A549 (cell line): Measurements from ENCODE around the gene CDCA3. TPM values are rescaled to one million over a fixed set of nuclear protein-coding genes. Genes with fewer than 3 reads are reported as not detected.

Experiments used
- ATAC-seq, 2 experiments: fragments of 200-7000 bp in 1 of 2; fragments of >200 bp in 1 of 2; cut with Nextera tagmentation in 1 of 2; cut with Tn5 transposase in 1 of 2; 3 replicates each; pipeline versions ENCODE4 v1.8.0 to v1.9.1; 2018 to 2020; ENCODE audit warnings: mild to moderate bottlenecking in 1 of 2, moderate library complexity in 1 of 2
- CTCF ChIA-PET: fragments of 300-600 bp; sonication (Branson Sonifier 250); formaldehyde crosslinking; extraction: SDS; loops from one replicate; lab custom pipeline; 2021; ENCODE audit warnings: antibody characterized with exemption, inconsistent platforms; lab: Yijun Ruan, JAX
- POLR2A ChIA-PET: fragments of 350-600 bp; formaldehyde crosslinking; extraction: SDS; loops from one replicate; lab custom pipeline; 2021; ENCODE audit warnings: antibody characterized with exemption, inconsistent platforms; lab: Yijun Ruan, JAX
- DNase-seq, 2 experiments: peaks; one replicate each; pipeline versions ENCODE4 v3.0.0 to v3.0.0-alpha.2; 2011 to 2016; ENCODE audit warnings: low read depth in 1 of 2, low spot score in 1 of 2
- FAIRE-seq: peaks from 2 replicates; lab custom pipeline; 2011; peaks lifted over from hg19 to GRCh38; lab: Jason Lieb, UNC
- H3K27ac ChIP-seq, 2 experiments: fragments of >200 bp; sonication (Bioruptor Twin); formaldehyde crosslinking; 3 replicates each; pipeline ENCODE4 v1.5.1; 2016 to 2017
- H3K4me1 ChIP-seq: fragments of >200 bp; sonication (Bioruptor Twin); formaldehyde crosslinking; 3 replicates; pipeline ENCODE4 v1.6.1; 2016
- H3K4me2 ChIP-seq: fragments of >200 bp; sonication (Bioruptor Twin); formaldehyde crosslinking; 3 replicates; pipeline ENCODE4 v1.6.1; 2016
- H3K4me3 ChIP-seq: fragments of >200 bp; sonication (Bioruptor Twin); formaldehyde crosslinking; 3 replicates; pipeline ENCODE4 v1.5.1; 2016
- H3K9me3 ChIP-seq: fragments of >200 bp; sonication (Bioruptor Twin); formaldehyde crosslinking; 3 replicates; pipeline ENCODE4 v1.6.1; 2016
- EP300 ChIP-seq, 2 experiments: fragments of >200 bp; sonication (Bioruptor Twin); formaldehyde crosslinking; IDR thresholded peaks; 2 replicates in 1 of 2; 3 replicates in 1 of 2; pipeline ENCODE4 v1.6.1; 2016 to 2017
- ESRRA ChIP-seq: fragments of 150-350 bp; IDR thresholded peaks from 2 replicates; pipeline ENCODE4 v1.6.1; 2014; ENCODE audit warnings: mild to moderate bottlenecking, low read length, borderline replicate concordance
- FOXS1 ChIP-seq: fragments of 250-450 bp; sonication (Bioruptor Pico); IDR thresholded peaks from 2 replicates; pipeline ENCODE4 v1.5.0; 2020; ENCODE audit warnings: mild to moderate bottlenecking, moderate library complexity
- GATA3 ChIP-seq: IDR thresholded peaks from 2 replicates; pipeline ENCODE4 v1.6.1; 2012; ENCODE audit warnings: borderline replicate concordance
- JUNB ChIP-seq: fragments of >200 bp; sonication (Bioruptor Twin); formaldehyde crosslinking; IDR thresholded peaks from 2 replicates; pipeline ENCODE4 v1.6.1; 2016
- KDM1A ChIP-seq: fragments of 200-600 bp; sonication (generic); IDR thresholded peaks from 2 replicates; pipeline ENCODE4 v1.6.1; 2016; ENCODE audit warnings: low read depth, mild to moderate bottlenecking
- KDM5A ChIP-seq: fragments of 200-600 bp; sonication (generic); IDR thresholded peaks from 2 replicates; pipeline ENCODE4 v1.6.1; 2016; ENCODE audit warnings: antibody characterized with exemption, mild to moderate bottlenecking
- MYC ChIP-seq: IDR thresholded peaks from 2 replicates; pipeline ENCODE4 v1.6.1; 2012; ENCODE audit warnings: mild to moderate bottlenecking, inconsistent platforms, low read length, improper control_type of control experiment, borderline replicate concordance
- NFE2L2 ChIP-seq: fragments of 150-350 bp; conservative IDR thresholded peaks from 2 replicates; pipeline ENCODE4 v1.6.1; 2014; ENCODE audit warnings: low read length
- PBX3 ChIP-seq: IDR thresholded peaks from 2 replicates; pipeline ENCODE4 v1.6.1; 2012
- PHF8 ChIP-seq: fragments of 200-600 bp; sonication (generic); IDR thresholded peaks from 2 replicates; pipeline ENCODE4 v1.6.1; 2016; ENCODE audit warnings: low read depth, mild to moderate bottlenecking, antibody characterized with exemption, moderate library complexity, borderline replicate concordance
- RAD21 ChIP-seq, 2 experiments: fragments of >200 bp in 1 of 2; sonication (Bioruptor Twin) in 1 of 2; formaldehyde crosslinking in 1 of 2; IDR thresholded peaks in 1 of 2; conservative IDR thresholded peaks in 1 of 2; 2 replicates in 1 of 2; 3 replicates in 1 of 2; pipeline ENCODE4 v1.6.1; 2012 to 2018; ENCODE audit warnings: inconsistent platforms in 1 of 2
- RFX5 ChIP-seq: fragments of 450-650 bp; IDR thresholded peaks from 2 replicates; pipeline ENCODE4 v1.7.1; 2014; ENCODE audit warnings: antibody characterized with exemption, mild to moderate bottlenecking, moderate library complexity
- SMC3 ChIP-seq: fragments of >200 bp; sonication (Bioruptor Twin); formaldehyde crosslinking; IDR thresholded peaks from 3 replicates; pipeline ENCODE4 v1.6.1; 2018; ENCODE audit warnings: inconsistent platforms
- TP53 ChIP-seq: fragments of 250-450 bp; sonication (Bioruptor Pico); IDR thresholded peaks from 2 replicates; pipeline ENCODE4 v1.5.0; 2021; ENCODE audit warnings: mild to moderate bottlenecking, moderate library complexity
- ZNF302 ChIP-seq: fragments of 250-450 bp; sonication (Bioruptor Pico); IDR thresholded peaks from 2 replicates; pipeline ENCODE4 v1.9.0; 2021; ENCODE audit warnings: inconsistent platforms, mild to moderate bottlenecking, moderate library complexity
- WGBS: methylation state at CpG from one replicate; pipeline ENCODE4 v1.1.6; 2017; ENCODE audit errors: missing lambda C conversion rate; 5-methylcytosine and 5-hydroxymethylcytosine counted together
- polyA plus RNA-seq, 4 experiments: library from polyadenylated mRNA; depleted of rRNA in 3 of 4; stranded (reverse); fragments of >200 nt; fragmentation: RNase III in 1 of 4; extraction: RNeasy Plus Mini Kit Qiagen cat#74134 plus additional on column Dnase treatment in 1 of 4; gene quantifications; 2 replicates in 3 of 4; 3 replicates in 1 of 4; pipeline ENCODE4 v1.2.3, GENCODE V29; 2011 to 2017
- TF ChIP-seq, protein P1 (sequence below): fragments of 200-600 bp; sonication (generic); IDR thresholded peaks from 2 replicates; pipeline ENCODE4 v1.6.1; 2016; ENCODE audit warnings: antibody characterized with exemption, mild to moderate bottlenecking, moderate library complexity

CDCA3 gene
- polyA plus RNA-seq, 2 of the 4 experiments (the other 2 are of a cell fraction): 57.5 to 80.2 TPM

DNA sequence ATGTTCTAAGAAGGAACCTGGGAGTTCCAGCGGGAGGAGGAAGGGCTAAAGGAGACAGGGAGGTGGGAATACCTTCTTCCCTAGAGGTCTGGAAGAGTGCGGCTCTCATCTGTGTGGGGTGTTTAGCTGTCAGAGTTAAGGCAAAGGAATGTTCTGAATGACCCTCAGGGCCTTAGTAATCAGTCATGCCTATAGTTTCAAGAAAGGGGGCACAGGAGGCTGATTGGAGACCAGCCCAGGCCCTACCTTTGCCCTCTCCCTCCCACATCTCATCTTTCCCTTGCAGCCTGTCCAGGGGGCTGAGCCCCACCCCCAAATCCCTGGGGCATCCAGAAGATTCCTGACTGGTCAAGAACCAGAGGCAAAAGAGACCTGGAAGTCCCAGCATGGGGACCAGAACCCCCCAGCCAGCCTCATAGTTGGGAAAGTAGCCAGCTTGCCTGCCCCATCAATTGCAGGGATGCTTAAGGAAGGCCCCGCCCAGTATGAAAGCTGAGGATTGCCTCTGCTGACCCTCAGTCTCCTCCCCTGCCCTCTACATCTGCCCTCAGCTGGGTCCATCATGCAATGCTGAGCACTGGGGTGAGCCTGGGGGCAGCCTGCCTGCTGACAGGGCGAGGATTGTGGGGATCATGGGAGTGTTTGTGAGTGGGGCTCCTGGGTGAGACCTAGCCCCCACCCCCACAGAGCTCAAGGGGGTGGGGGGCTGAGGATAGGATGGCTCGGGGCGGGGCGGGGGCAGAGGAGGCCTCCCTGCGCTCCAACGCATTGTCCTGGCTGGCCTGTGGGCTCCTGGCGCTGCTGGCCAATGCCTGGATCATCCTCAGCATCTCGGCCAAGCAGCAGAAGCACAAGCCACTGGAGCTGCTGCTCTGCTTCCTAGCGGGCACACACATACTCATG, 27.7 kb downstream of the CDCA3 start:
- no peak for TF ChIP-seq PHF8
- no peak for TF ChIP-seq MYC
- ChIA-PET CTCF (interaction anchor here (1.3 to 29.8 kb wide), 11 partner anchors 11 to 88 kb away, joined by 3 to 306 read pairs (median 47); partner anchors contain the start of genes CD4, CDCA3, GNB3 and MLF2), POLR2A (interaction anchor here (1.4 kb wide), 1 partner anchor 70 kb away, joined by 4 read pairs; the partner anchor contains the start of gene MLF2)
- FAIRE-seq: no peak
- 78% methylated on average over 12 of the region's 12 CpGs for WGBS
- H3K4me1 ChIP-seq: peaks cover 26% of the 10 kb centered on the region
- H3K4me2 ChIP-seq: no peak overlapping the region
- DNase-seq: no peak
- H3K4me3 ChIP-seq: no peak overlapping the region
- H3K9me3 ChIP-seq: no peaks in the 10 kb centered on the region
- no peak for ATAC-seq
- H3K27ac ChIP-seq: no peak overlapping the region

DNA sequence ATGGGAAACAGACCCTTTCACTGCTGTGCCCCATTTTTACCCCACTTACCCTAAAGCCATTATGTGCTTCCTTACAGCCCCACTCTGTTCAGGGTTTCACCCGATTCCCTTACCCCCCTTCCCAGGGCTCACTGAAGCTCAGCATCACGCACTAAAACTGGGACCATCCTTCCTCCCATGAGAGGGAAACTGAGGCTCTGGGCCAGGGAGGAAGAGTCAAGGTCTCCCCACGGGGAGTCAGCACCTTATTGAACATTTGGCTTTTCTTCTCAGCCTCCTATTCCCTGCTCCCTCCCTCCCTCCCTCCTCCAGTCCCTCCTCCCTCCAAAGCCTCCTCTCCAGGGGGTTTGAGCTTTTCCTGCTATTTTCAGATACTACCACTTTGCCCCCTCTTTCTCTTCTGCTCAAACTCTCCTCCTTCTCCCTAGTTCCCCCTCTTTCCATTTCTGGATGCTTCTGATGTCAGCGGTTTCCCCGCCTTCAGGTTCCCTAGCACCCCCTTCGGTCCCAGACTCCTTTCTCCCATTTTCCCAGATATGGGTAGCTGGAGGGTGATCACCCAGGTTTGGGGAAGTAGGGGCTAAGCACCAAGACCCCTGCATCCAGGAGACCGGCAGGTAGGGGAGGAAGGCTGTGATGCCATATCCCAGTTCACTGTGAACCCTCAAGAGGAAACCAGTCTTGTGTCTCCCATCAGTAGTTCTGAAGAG, 28.5 kb downstream of the CDCA3 start:
- Histone ChIP-seq H3K9me3 (no peaks in the 10 kb centered on the region), H3K27ac (peak overlapping the region in 1 of 2 experiments; percentile 87; a peak in 4 of 6 replicates), H3K4me3 (peak overlapping the region; percentile 55; the same call in 2 of the 3 replicates), H3K4me2 (peak overlapping the region; percentile 100), H3K4me1 (peaks cover 20% of the 10 kb centered on the region)
- WGBS: 86% methylated on average over 7 of the region's 7 CpGs
- TF ChIP-seq FOXS1 (CRISPR knock-in tag) (no peak), RAD21 (conservative IDR thresholded peaks at IDR 0.05 in 1 of 2, IDR thresholded peaks at IDR 0.05 in 1 of 2) (no peak), ZNF302 (CRISPR knock-in tag) (no peak), NFE2L2 (no peak), ESRRA (no peak), SMC3 (no peak), EP300 (IDR thresholded peaks at IDR 0.05) (no peak), JUNB (no peak), RFX5 (no peak), KDM1A (no peak), GATA3 (no peak), KDM5A (no peak), TP53 (no peak), PBX3 (no peak)
- TF ChIP-seq, protein P1, sequence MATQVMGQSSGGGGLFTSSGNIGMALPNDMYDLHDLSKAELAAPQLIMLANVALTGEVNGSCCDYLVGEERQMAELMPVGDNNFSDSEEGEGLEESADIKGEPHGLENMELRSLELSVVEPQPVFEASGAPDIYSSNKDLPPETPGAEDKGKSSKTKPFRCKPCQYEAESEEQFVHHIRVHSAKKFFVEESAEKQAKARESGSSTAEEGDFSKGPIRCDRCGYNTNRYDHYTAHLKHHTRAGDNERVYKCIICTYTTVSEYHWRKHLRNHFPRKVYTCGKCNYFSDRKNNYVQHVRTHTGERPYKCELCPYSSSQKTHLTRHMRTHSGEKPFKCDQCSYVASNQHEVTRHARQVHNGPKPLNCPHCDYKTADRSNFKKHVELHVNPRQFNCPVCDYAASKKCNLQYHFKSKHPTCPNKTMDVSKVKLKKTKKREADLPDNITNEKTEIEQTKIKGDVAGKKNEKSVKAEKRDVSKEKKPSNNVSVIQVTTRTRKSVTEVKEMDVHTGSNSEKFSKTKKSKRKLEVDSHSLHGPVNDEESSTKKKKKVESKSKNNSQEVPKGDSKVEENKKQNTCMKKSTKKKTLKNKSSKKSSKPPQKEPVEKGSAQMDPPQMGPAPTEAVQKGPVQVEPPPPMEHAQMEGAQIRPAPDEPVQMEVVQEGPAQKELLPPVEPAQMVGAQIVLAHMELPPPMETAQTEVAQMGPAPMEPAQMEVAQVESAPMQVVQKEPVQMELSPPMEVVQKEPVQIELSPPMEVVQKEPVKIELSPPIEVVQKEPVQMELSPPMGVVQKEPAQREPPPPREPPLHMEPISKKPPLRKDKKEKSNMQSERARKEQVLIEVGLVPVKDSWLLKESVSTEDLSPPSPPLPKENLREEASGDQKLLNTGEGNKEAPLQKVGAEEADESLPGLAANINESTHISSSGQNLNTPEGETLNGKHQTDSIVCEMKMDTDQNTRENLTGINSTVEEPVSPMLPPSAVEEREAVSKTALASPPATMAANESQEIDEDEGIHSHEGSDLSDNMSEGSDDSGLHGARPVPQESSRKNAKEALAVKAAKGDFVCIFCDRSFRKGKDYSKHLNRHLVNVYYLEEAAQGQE: no peak
- no peak for DNase-seq
- POLR2A ChIA-PET: interaction anchor here (1.4 to 2.1 kb wide), 2 partner anchors 69 kb away, joined by 4 to 9 read pairs; partner anchors contain the start of gene MLF2
- no peak for ATAC-seq
- no peak for FAIRE-seq
- CTCF ChIA-PET: interaction anchor here (0.6 to 29.8 kb wide), 7 partner anchors 11 to 252 kb away, joined by 3 to 306 read pairs (median 78); partner anchors contain the start of genes CD4 and MLF2
